HG03432 (cell line): ENCODE results near the gene ACAN.

Experiments
- ATAC-seq: cut with Tn5 transposase; IDR thresholded peaks from one replicate; pipeline ENCODE4 v1.9.1; 2021; ENCODE audit warnings: mild to moderate bottlenecking, moderate library complexity; ENCODE audit not compliant: unreplicated experiment

The ACAN gene

GRCh38 chr15:88874684-88875083 lies 71.4 kb downstream of the ACAN start:
- ATAC-seq: no peak

GRCh38 chr15:88876573-88876972 lies 73.3 kb downstream of the ACAN start:
- ATAC-seq: no peak

GRCh38 chr15:88877415-88877814 lies 74.2 kb downstream of the ACAN start:
- no peak for ATAC-seq

- ATAC-seq: no peak
Measured at GRCh38 chr15:88877906-88878305, 74.7 kb downstream of the ACAN start.

- ATAC-seq: no peak
Measured at GRCh38 chr15:88878720-88879184, 75.5 kb downstream of the ACAN start.

- ATAC-seq: no peak
Measured at GRCh38 chr15:88880944-88881740, 77.9 kb downstream of the ACAN start.

- no peak for ATAC-seq
Measured at GRCh38 chr15:88881775-88882174, 78.5 kb downstream of the ACAN start.

- no peak for ATAC-seq
Measured at GRCh38 chr15:88882785-88883184, 79.5 kb downstream of the ACAN start.

- ATAC-seq: no peak
Measured at GRCh38 chr15:88887068-88887580, 83.9 kb downstream of the ACAN start.

GRCh38 chr15:88888719-88889118 lies 85.5 kb downstream of the ACAN start:
- ATAC-seq: no peak

- no peak for ATAC-seq
Measured at GRCh38 chr15:88890495-88890894, 87.3 kb downstream of the ACAN start.

GRCh38 chr15:88891540-88892254 lies 88.5 kb downstream of the ACAN start:
- ATAC-seq: no peak

- peak; percentile 49 for ATAC-seq
Measured at GRCh38 chr15:88894348-88894818, 91.1 kb downstream of the ACAN start.

- peak; percentile 41 for ATAC-seq
Measured at GRCh38 chr15:88894819-88895767, 91.9 kb downstream of the ACAN start, which contains the start of gene HAPLN3. Gene HAPLN3, minus strand, starts transcription at chr15:88895544. Its CDS starts 8,246 bp downstream, at chr15:88887298.

- no peak for ATAC-seq
Measured at GRCh38 chr15:88896333-88897033, 93.2 kb downstream of the ACAN start.

GRCh38 chr15:88897142-88897455 lies 93.9 kb downstream of the ACAN start:
- no peak for ATAC-seq

- ATAC-seq: peak; percentile 97
Measured at GRCh38 chr15:88897456-88898194, 94.4 kb downstream of the ACAN start.

GRCh38 chr15:88898736-88899135 lies 95.5 kb downstream of the ACAN start:
- ATAC-seq: no peak

- ATAC-seq: no peak
Measured at GRCh38 chr15:88899251-88899650, 96.0 kb downstream of the ACAN start.
